Measurements from ENCODE around the gene CTSH. TPM values are rescaled to one million over a fixed set of nuclear protein-coding genes. Genes with fewer than 3 reads are reported as not detected.

CTSH gene
- 100 to 1,000 TPM; 112 to 271 (median 201) TPM for polyA plus RNA-seq (ENCODE audit: insufficient read depth in 1 of 5, insufficient read length in 5 of 5, low replicate concordance in 1 of 5)
- long read RNA-seq, donor 1, transcript CTSH-201 (12 exons, 2,190 nt): major isoform, 79 of 161 reads
- long read RNA-seq, donor 1, transcript CTSH-204 (3 exons, 2,138 nt): minor isoform, 18 of 161 reads
- long read RNA-seq, donor 1, transcript CTSH-211 (5 exons, 556 nt): minor isoform, 16 of 161 reads
- long read RNA-seq, donor 1, partial matches to known transcripts: 15 of 161 reads
- long read RNA-seq, donor 1, other reads (novel, unspliced or antisense): 33 of 161 reads
- long read RNA-seq, donor 2, transcript CTSH-201 (12 exons, 2,190 nt): major isoform, 13 of 15 reads
- long read RNA-seq, donor 2, partial matches to known transcripts: 0 of 15 reads
- long read RNA-seq, donor 2, other reads (novel, unspliced or antisense): 0 of 15 reads
- long read RNA-seq, donor 3, transcript CTSH-201 (12 exons, 2,190 nt): major isoform, 28 of 66 reads
- long read RNA-seq, donor 3, transcript CTSH-204 (3 exons, 2,138 nt): minor isoform, 9 of 66 reads
- long read RNA-seq, donor 3, transcript CTSH-211 (5 exons, 556 nt): minor isoform, 7 of 66 reads
- long read RNA-seq, donor 3, partial matches to known transcripts: 6 of 66 reads
- long read RNA-seq, donor 3, other reads (novel, unspliced or antisense): 16 of 66 reads
- long read RNA-seq, donor 4, transcript CTSH-201 (12 exons, 2,190 nt): major isoform, 20 of 37 reads
- long read RNA-seq, donor 4, transcript CTSH-204 (3 exons, 2,138 nt): minor isoform, 6 of 37 reads
- long read RNA-seq, donor 4, partial matches to known transcripts: 0 of 37 reads
- long read RNA-seq, donor 4, other reads (novel, unspliced or antisense): 8 of 37 reads
- long read RNA-seq, donor 5, transcript CTSH-201 (12 exons, 2,190 nt): major isoform, 28 of 49 reads
- long read RNA-seq, donor 5, transcript CTSH-204 (3 exons, 2,138 nt): minor isoform, 5 of 49 reads
- long read RNA-seq, donor 5, partial matches to known transcripts: 8 of 49 reads
- long read RNA-seq, donor 5, other reads (novel, unspliced or antisense): 6 of 49 reads
- long read RNA-seq, donor 6, transcript CTSH-204 (3 exons, 2,138 nt): minor isoform, 8 of 72 reads
- long read RNA-seq, donor 6, transcript CTSH-201 (12 exons, 2,190 nt): major isoform, 45 of 72 reads
- long read RNA-seq, donor 6, partial matches to known transcripts: 0 of 72 reads
- long read RNA-seq, donor 6, other reads (novel, unspliced or antisense): 16 of 72 reads
- long read RNA-seq, donor 7, transcript CTSH-201 (12 exons, 2,190 nt): major isoform, 25 of 46 reads
- long read RNA-seq, donor 7, partial matches to known transcripts: 0 of 46 reads
- long read RNA-seq, donor 7, other reads (novel, unspliced or antisense): 16 of 46 reads
- long read RNA-seq, donor 8, transcript CTSH-201 (12 exons, 2,190 nt): major isoform, 16 of 17 reads
- long read RNA-seq, donor 8, partial matches to known transcripts: 0 of 17 reads
- long read RNA-seq, donor 8, other reads (novel, unspliced or antisense): 0 of 17 reads

GRCh38 chr15:78944669-78945407 is at the start of gene CTSH:
Gene CTSH (minus strand): TSS chr15:78945046. CDS start chr15:78944981, 65 bp downstream.
- DNase-seq: peak; percentile 41 to 74

GRCh38 chr15:78993931-78994530 is 49.2 kb upstream of the CTSH start:
- DNase-seq: peak; percentile 45 to 49

- DNase-seq: no peak
Measured at GRCh38 chr15:78993257-78993930, 48.5 kb upstream of the CTSH start.

GRCh38 chr15:78992416-78993256 is 47.8 kb upstream of the CTSH start:
- DNase-seq: no peak

- DNase-seq: no peak
Measured at GRCh38 chr15:78991879-78992278, 47.0 kb upstream of the CTSH start.

- DNase-seq: no peak
Measured at GRCh38 chr15:78991476-78991875, 46.6 kb upstream of the CTSH start.

GRCh38 chr15:78990278-78990677 is 45.4 kb upstream of the CTSH start:
- DNase-seq: no peak

GRCh38 chr15:78989701-78990240 is 44.9 kb upstream of the CTSH start:
- no peak for DNase-seq

GRCh38 chr15:78988361-78988911 is 43.6 kb upstream of the CTSH start:
- DNase-seq: peak; percentile 50 to 56

- DNase-seq: no peak
Measured at GRCh38 chr15:78987556-78988360, 42.9 kb upstream of the CTSH start.

GRCh38 chr15:78985859-78986475 is 41.1 kb upstream of the CTSH start:
- no peak for DNase-seq

GRCh38 chr15:78984041-78984440 is 39.2 kb upstream of the CTSH start:
- DNase-seq: no peak

- no peak for DNase-seq
Measured at GRCh38 chr15:78983146-78983918, 38.5 kb upstream of the CTSH start.

- no peak for DNase-seq
Measured at GRCh38 chr15:78982736-78983135, 37.9 kb upstream of the CTSH start.

GRCh38 chr15:78981532-78982313 is 36.9 kb upstream of the CTSH start:
- DNase-seq: no peak
